Omental fat pad (tissue), 4 donors: ENCODE results near the gene FGGY. TPM values are rescaled to one million over a fixed set of nuclear protein-coding genes. Genes with fewer than 3 reads are reported as not detected.

Source experiments
- ATAC-seq: fragments of 150-250 bp; one replicate; pipeline ENCODE4 v1.9.1; 2016; ENCODE audit warnings: mild to moderate bottlenecking, moderate library complexity; ENCODE audit not compliant: low FRiP score
- DNase-seq: peaks from one replicate; pipeline ENCODE4 v3.0.0-alpha.2; 2019; ENCODE audit warnings: low spot score
- CTCF ChIP-seq, 3 donors: fragments of 450-650 bp; IDR thresholded peaks; one replicate each; pipeline ENCODE4 v1.5.1; 2016 to 2017; ENCODE audit warnings: antibody characterized with exemption in 3 of 3, mild to moderate bottlenecking in 3 of 3, moderate library complexity in 2 of 3
- total RNA-seq, 4 donors: library from RNA; depleted of rRNA; stranded (reverse); fragments of >200 nt; gene quantifications; one replicate each; pipeline ENCODE4 v1.1.0, GENCODE V29; 2016

Gene FGGY
- total RNA-seq, 4 donors from 2014 or later: 4.9 to 20.6 (median 10.7) TPM

- ATAC-seq: no peak
- no peak for TF ChIP-seq CTCF (IDR thresholded peaks at IDR 0.05)
- no peak for DNase-seq
Measured at GRCh38 chr1:59506952-59507351, 210.1 kb downstream of the FGGY start.

- no peak for TF ChIP-seq CTCF (IDR thresholded peaks at IDR 0.05)
- ATAC-seq (no peak), DNase-seq (no peak)
Measured at GRCh38 chr1:59509341-59509875, 212.5 kb downstream of the FGGY start.

GRCh38 chr1:59510249-59510648 is 213.4 kb downstream of the FGGY start:
- TF ChIP-seq CTCF (IDR thresholded peaks at IDR 0.05): no peak
- DNase-seq: no peak
- ATAC-seq: no peak

GRCh38 chr1:59511476-59512465 is 214.9 kb downstream of the FGGY start:
- DNase-seq (no peak), ATAC-seq (peak; percentile 41)
- no peak for TF ChIP-seq CTCF (IDR thresholded peaks at IDR 0.05)

- no peak for ATAC-seq
- no peak for DNase-seq
- no peak for TF ChIP-seq CTCF (IDR thresholded peaks at IDR 0.05)
Measured at GRCh38 chr1:59512702-59513101, 215.8 kb downstream of the FGGY start.

GRCh38 chr1:59514061-59514909 is 217.4 kb downstream of the FGGY start:
- DNase-seq (no peak), ATAC-seq (no peak)
- no peak for TF ChIP-seq CTCF (IDR thresholded peaks at IDR 0.05)
